Measurements from ENCODE around the gene UBA1. TPM values are rescaled to one million over a fixed set of nuclear protein-coding genes. Genes with fewer than 3 reads are reported as not detected.

The UBA1 gene
- polyA plus RNA-seq, 2 of the 4 experiments (the other 2 are of a cell fraction): 160 to 192 TPM

GRCh38 chrX:47243351-47243750 lies 49.7 kb downstream of the UBA1 start (continued):
- TF ChIP-seq MAFK (IDR thresholded peaks at IDR 0.05; ENCODE audit: partially characterized antibody) (no peak), HMGXB4 (CRISPR knock-in tag; IDR thresholded peaks at IDR 0.05; ENCODE audit: borderline replicate concordance) (no peak), CHD2 (IDR thresholded peaks at IDR 0.05; ENCODE audit: low read length, partially characterized antibody) (no peak)

- Histone ChIP-seq H3K4me2 (no peak overlapping the region), H3K4me3 (no peak overlapping the region), H3K27ac (no peak overlapping the region), H3K4me1 (no peaks in the 10 kb centered on the region), H3K9me3 (no peaks in the 10 kb centered on the region)
- CTCF ChIA-PET: interaction anchor here (0.9 to 2.3 kb wide), 3 partner anchors 20 to 278 kb away, joined by 3 to 7 read pairs (median 6); no protein-coding TSS in a partner anchor
- FAIRE-seq (no peak), DNase-seq (ENCODE audit: low read depth in 1 of 2, low spot score in 1 of 2) (no peak), ATAC-seq (no peak)
- TF ChIP-seq CTCF (IDR thresholded peaks at IDR 0.05): no peak
- TF ChIP-seq TFCP2L1 (CRISPR knock-in tag; IDR thresholded peaks at IDR 0.05): no peak
- TF ChIP-seq ZNF302 (CRISPR knock-in tag; IDR thresholded peaks at IDR 0.05): no peak
- TF ChIP-seq POLR2AphosphoS2 (conservative IDR thresholded peaks at IDR 0.05; ENCODE audit: low read length): no peak
- TF ChIP-seq ZSCAN20 (CRISPR knock-in tag; IDR thresholded peaks at IDR 0.05): no peak
- no peak for TF ChIP-seq EP300 (IDR thresholded peaks at IDR 0.05)
- TF ChIP-seq TP53 (CRISPR knock-in tag; IDR thresholded peaks at IDR 0.05): no peak
- TF ChIP-seq RCOR1 (IDR thresholded peaks at IDR 0.05; ENCODE audit: low read depth, low read length): no peak
- no peak for TF ChIP-seq BCL3 (IDR thresholded peaks at IDR 0.05)
- no peak for TF ChIP-seq ESRRA (IDR thresholded peaks at IDR 0.05; ENCODE audit: borderline replicate concordance, low read length)
- no peak for TF ChIP-seq BHLHE40 (IDR thresholded peaks at IDR 0.05; ENCODE audit: low read depth, low read length)
- POLR2A ChIA-PET: interaction anchor here (1.4 kb wide), 1 partner anchor 11 kb away, joined by 3 read pairs; no protein-coding TSS in a partner anchor
- WGBS (ENCODE audit: missing lambda C conversion rate): 93% methylated on average over 15 of the region's 16 CpGs
Measured at GRCh38 chrX:47244676-47245075, 51.0 kb downstream of the UBA1 start.

- Histone ChIP-seq H3K4me2 (no peak overlapping the region), H3K4me3 (no peak overlapping the region), H3K4me1 (no peaks in the 10 kb centered on the region), H3K27ac (no peak overlapping the region), H3K9me3 (no peaks in the 10 kb centered on the region)
- POLR2A ChIA-PET: interaction anchor here (1.4 kb wide), 1 partner anchor 12 kb away, joined by 3 read pairs; no protein-coding TSS in a partner anchor
- no peak for TF ChIP-seq TP53 (CRISPR knock-in tag; IDR thresholded peaks at IDR 0.05)
- TF ChIP-seq CEBPB (IDR thresholded peaks at IDR 0.05): no peak
- CTCF ChIA-PET: interaction anchor here (0.9 to 2.3 kb wide), 3 partner anchors 20 to 278 kb away, joined by 3 to 7 read pairs (median 6); no protein-coding TSS in a partner anchor
- WGBS (ENCODE audit: missing lambda C conversion rate): 91% methylated on average over 10 of the region's 10 CpGs
- DNase-seq (ENCODE audit: low read depth in 1 of 2, low spot score in 1 of 2): no peak
- no peak for FAIRE-seq
- no peak for ATAC-seq
Measured at GRCh38 chrX:47245156-47245555, 51.5 kb downstream of the UBA1 start.

Measured in A549 (cell line).